Head of caudate nucleus (tissue), 42 donors: ENCODE data around the gene RERG.

Experiments used
- DNase-seq, 42 donors: peaks; one replicate each; pipeline versions ENCODE4 v3.0.0 to v3.0.0-alpha.2; 2020 to 2021; ENCODE audit warnings: mixed read lengths in 7 of 42
- intact Hi-C: fragments of 100-400 bp; cut with DNase I; formaldehyde crosslinking; loops from one replicate; pipeline ENCODE4 v1.15.0; 2022

Gene RERG

GRCh38 chr12:15196678-15197505 lies 24.3 kb downstream of the RERG start:
- no peak for DNase-seq
- intact Hi-C loops, result no loop called here

GRCh38 chr12:15196221-15196620 lies 25.0 kb downstream of the RERG start:
- no peak for DNase-seq
- intact Hi-C loops, result no loop called here

DNA sequence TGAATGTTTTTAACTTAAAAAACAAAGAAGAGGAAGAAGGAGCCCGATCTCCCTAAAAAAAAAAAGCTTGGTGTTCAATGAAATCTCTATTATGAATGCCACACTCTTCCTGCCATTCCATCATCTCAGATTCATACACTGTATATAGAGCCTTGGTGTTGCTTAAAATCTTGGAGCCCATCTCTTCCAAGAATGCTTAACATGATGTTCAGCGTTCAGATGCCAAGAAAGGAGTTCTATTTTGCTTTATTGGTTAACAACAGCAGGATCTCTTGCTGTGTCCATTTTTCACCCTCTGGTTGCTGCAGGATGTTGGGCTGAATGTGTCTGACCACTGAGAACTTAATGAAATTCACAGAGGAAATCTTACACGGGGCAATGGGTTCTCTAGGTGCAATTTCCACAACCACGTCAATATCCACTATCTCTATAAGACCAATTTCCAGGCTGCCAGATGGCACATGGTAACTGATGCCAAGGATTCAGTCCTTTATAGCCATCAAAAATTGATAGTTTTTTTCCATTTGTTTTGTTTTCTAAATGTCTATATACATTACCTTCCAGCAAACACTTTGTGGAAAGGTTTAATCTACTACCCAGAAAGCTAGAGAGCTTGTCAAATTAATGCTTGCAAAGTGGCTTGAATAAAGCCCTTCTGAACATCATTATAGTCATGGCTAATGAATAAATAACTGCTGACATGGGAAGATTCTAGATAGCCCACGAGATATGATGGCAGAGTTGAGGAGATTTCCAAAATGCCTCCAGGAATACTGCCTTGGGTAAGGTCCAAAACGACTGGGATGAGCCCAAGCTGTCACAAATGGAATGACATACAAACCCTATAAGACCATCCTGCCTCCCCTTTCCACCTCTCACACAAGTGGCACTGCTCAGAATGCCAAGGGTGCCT lies 26.5 kb downstream of the RERG start:
- intact Hi-C loops, result no loop called here
- DNase-seq, result no peak

DNA sequence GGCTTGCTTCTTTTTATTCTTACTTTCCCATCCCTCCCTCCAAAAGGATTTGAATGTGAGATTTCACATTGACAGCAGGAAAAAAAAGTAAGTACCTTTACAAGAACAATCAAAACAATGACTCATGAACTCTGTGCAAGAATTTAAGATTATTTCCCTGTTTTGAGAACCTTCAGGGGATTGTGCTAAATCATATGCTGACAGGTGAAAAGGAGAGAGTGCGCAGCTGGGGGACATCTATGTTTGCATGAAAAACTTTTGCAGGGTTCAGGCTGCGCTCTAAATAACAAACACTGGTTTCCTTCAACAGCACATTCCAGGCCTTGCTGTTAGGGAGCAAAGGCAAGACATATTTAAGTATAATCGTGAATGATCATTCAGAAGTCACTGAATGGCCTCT lies 27.3 kb downstream of the RERG start:
- DNase-seq, result peak in 2 of 42 donors; percentile 23 to 39
- intact Hi-C loops, result no loop called here

GRCh38 chr12:15192720-15193119 lies 28.5 kb downstream of the RERG start:
- intact Hi-C loops, result no loop called here
- no peak for DNase-seq

DNA sequence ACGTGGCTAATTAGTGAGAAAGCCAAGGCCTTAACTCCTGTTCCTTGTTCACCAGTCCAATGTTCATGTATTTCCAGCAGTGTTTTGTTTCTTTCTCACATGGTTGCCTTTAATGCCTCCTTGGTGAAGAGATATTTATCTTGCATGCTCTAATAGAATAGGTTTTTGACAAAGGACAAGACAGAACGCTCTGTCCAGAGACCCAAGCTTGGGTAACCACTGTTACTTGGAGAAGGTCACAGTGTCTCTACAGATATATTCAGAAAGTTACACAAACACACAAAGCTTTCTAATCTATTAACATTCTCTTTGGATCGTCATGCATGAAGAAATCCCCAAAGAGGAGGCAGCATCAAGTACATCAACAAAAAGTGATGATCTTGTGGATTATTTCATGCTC lies 33.1 kb downstream of the RERG start:
- DNase-seq, result no peak
- intact Hi-C loops, result no loop called here

GRCh38 chr12:15186597-15186996 lies 34.6 kb downstream of the RERG start:
- intact Hi-C loops, result no loop called here
- DNase-seq, result no peak

DNA sequence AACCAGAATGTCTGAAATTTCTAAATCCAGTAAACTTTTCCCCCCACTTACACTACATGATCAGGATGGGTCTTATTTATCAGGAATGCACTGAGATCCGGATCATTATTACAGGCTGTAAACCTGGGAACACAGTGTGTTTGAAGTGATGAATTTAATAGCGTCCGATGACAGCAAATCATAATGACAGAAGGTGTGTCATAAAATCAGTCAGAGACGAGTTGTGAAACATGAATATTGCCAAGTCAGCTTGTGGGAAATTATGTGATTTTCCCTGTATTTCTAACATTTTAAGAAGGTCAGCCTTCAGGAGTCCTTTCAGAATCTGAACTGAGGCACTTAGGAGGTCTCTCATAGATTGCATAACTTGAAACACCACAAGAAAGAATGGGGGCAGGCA lies 36.7 kb downstream of the RERG start:
- no peak for DNase-seq
- intact Hi-C loops, result no loop called here

- intact Hi-C loops, result no loop called here
- no peak for DNase-seq
Observed at GRCh38 chr12:15183821-15184220, 37.4 kb downstream of the RERG start.

DNA sequence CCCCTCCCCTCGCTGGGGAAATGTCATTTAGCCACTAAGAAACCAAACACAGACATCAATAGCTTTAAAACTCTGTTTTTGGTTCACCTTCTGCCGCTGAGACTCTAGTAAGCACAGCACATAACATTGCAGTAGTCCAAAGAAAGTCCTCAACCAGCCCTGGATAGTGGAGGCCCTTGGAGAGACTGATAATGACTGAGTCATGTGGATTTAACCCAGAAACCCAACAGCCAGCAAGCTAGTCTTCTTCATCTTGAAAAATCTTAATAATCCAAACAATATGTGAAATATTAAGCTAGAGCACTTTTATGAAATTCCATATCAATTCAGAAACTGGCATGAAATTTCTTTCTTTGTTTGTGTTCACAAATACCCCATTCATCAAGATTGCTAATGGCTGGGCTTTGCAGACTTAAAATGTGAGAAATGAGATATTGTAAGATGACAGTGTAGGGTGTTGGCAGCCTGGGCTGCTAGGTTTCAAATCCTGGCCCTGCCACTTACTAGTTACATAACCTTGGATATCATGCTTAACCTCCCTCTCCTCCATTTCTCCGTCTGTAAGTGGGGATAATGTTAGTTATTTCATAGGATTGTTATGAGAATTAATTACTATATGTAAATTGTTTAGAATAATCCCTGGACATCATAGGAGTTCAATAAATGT lies 40.1 kb downstream of the RERG start:
- intact Hi-C loops, result no loop called here
- DNase-seq, result no peak

DNA sequence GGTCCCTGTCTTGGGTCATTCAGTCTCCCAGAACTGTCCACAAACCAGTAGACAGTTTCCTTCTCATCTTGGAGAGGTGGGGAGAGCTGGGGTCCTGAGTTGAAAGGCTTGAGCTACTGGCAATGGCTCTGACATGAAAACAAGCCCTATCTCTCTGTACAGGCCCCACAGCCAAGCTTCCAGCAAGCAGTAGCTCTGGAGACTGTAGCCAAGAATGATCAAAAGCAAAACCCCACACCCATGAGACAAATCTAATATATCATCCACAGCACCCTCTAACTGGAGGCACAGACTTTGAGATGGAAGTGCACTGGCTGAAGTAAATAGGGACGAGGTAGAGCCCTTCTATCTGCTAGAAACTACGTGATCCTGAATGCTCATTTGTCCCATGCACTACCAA lies 40.9 kb downstream of the RERG start:
- intact Hi-C loops, result no loop called here
- no peak for DNase-seq

DNA sequence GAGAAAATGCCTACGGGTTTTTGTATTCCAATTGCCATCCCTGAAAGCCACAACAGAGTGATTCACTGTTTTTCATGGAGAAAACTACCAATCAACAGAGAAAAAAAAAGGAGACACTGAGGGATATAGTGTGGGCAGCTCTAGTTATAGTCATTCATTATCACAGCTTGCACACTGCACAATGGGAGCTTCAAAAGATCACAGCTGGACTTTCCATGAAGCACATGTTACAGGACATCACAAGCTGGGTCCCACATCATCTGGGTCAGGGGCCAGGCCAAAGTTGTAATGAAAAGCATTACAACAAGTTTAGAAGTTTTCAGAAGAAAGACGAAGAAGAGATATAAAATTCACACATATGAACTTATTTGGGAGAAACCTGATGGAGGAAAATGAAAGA lies 41.5 kb downstream of the RERG start:
- intact Hi-C loops, result no loop called here
- DNase-seq, result no peak

DNA sequence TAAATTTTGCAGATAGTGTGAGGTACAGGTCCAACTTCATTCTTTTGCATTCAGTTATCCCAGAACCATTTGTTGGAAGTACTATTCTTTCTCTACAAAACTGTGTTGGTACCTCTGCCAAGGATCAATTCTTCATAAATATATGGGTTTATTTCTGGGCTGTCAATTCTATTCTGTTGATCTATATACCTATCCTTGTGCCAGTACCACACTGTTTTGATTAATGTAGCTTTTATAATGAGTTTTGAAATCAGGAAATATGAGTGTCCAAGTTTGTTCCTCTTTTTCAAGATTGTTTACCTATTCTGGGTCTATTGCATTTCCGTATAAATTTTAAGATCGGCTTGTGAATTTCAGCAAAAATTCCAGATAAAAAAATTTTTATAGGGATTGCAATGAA lies 48.1 kb downstream of the RERG start:
- no peak for DNase-seq
- intact Hi-C loops, result no loop called here

GRCh38 chr12:15172060-15172822 lies 49.0 kb downstream of the RERG start:
- no peak for DNase-seq
- intact Hi-C loops, result no loop called here

DNA sequence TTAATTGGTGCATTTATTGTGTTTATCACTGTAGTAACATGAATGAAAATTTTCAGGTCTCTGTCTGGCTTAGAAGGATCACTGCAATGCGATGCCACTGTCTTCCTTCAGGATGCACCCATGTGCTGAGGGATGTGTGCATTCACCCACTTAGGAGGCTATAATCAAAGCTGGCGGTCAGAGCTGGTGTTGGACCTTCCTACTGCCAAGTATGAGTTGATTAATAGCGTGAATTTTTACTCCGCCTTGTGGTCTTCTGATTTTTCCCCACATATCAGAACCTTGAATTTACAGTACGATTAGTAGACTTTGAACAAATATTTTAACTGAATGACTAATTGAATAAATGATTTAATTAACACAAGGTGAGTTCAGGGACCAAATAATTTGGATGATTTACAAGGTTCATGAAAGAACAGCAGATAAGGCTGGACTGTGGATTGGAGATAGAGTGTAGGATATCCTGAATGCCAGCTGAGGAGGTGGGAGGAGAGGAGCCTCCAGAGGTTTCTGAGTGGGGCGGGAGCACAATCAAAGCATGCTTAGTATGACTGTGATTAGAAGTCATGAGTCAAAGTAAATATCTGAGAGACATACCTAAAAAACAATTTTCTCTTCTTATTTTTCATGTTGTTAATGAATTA lies 50.1 kb downstream of the RERG start:
- intact Hi-C loops, result no loop called here
- no peak for DNase-seq

DNA sequence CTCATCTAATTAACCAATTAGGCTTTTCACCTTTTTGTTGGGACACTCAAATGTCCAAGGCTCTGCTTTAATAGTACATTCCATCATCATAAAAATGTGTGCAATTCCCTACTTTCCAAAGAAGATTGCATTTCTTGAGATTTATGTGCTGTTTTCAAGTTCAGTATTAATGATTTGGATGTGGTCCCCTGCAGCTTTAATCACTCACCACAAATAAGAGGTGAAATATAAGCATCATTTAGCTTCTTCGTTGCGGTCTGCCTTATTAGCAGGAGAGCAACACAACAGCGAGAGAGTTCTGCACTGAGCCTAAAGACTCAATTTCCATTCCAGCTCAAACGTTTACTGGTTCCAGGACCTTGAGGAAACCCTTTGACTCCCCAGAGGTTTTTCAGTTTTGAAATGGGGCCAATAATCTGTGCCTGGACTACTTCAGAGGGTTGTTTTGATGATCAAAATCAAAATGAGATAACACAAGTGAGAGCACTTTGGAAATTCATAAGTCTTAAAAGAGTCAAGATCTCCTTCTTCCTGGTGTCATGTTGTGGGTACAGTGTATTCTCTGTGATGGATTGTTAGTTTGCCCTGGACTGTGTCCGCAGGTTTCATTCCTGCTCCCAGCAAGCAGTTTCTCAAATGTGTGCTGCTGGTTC lies 53.1 kb downstream of the RERG start:
- no peak for DNase-seq
- intact Hi-C loops, result no loop called here

- DNase-seq, result peak in 2 of 42 donors; percentile 54 to 55
- intact Hi-C loops, result no loop called here
Observed at GRCh38 chr12:15165012-15165659, 56.1 kb downstream of the RERG start.
